Psoas muscle (tissue), 8 donors: ENCODE measurements around the gene TMOD1. TPM values are rescaled to one million over a fixed set of nuclear protein-coding genes. Genes with fewer than 3 reads are reported as not detected.

ENCODE experiments used
- ATAC-seq, 4 donors: fragments of 200-7000 bp; cut with Tn5 transposase; one replicate each; pipeline ENCODE4 v1.9.1; 2020; ENCODE audit warnings: moderate library complexity in 3 of 4, mild to moderate bottlenecking in 2 of 4
- DNase-seq, 2 donors: peaks; one replicate each; pipeline ENCODE4 v3.0.0-alpha.2; 2020
- H3K27ac ChIP-seq: fragments of 200-600 bp; one replicate; pipeline ENCODE4 v1.8.0; 2022
- H3K27me3 ChIP-seq, 3 donors: fragments of 200-600 bp in 1 of 3; one replicate each; pipeline versions ENCODE4 v1.6.1 to v1.8.0; 2013 to 2022; ENCODE audit warnings: low read length in 2 of 3, mild to moderate bottlenecking in 2 of 3, moderate library complexity in 1 of 3; ENCODE audit not compliant: insufficient read depth in 3 of 3
- H3K36me3 ChIP-seq, 2 donors: fragments of 200-600 bp in 1 of 2; one replicate each; pipeline versions ENCODE4 v1.6.1 to v1.8.0; 2013 to 2022; ENCODE audit warnings: low read depth in 1 of 2, mild to moderate bottlenecking in 1 of 2, moderate library complexity in 1 of 2; ENCODE audit not compliant: insufficient read depth in 1 of 2
- H3K4me1 ChIP-seq: fragments of 200-600 bp; one replicate; pipeline ENCODE4 v1.8.0; 2022
- H3K4me3 ChIP-seq: fragments of 200-600 bp; one replicate; pipeline ENCODE4 v1.8.0; 2022; ENCODE audit warnings: mild to moderate bottlenecking
- H3K9me3 ChIP-seq: fragments of 200-600 bp; one replicate; pipeline ENCODE4 v1.8.0; 2022
- CTCF ChIP-seq: fragments of 200-600 bp; IDR thresholded peaks from one replicate; pipeline ENCODE4 v1.8.0; 2022; ENCODE audit warnings: antibody characterized with exemption
- WGBS, 3 donors: extraction: QIAGEN DNeasy Blood & Tissue Kit; methylation state at CpG; one replicate each; pipeline versions ENCODE4 v1.1.6 to v1.1.7; 2013; 5-methylcytosine and 5-hydroxymethylcytosine counted together
- intact Hi-C, 2 donors: fragments of 100-400 bp; cut with DNase I; formaldehyde crosslinking; loops; one replicate each; pipeline versions ENCODE4 v1.11.0 to v1.14.2; 2022
- polyA plus RNA-seq, 3 donors: library from polyadenylated mRNA; stranded (reverse); fragments of 200-250 nt; gene quantifications; one replicate each; pipeline ENCODE4 v1.2.3, GENCODE V29; 2013
- total RNA-seq, 4 donors: library from RNA; stranded (reverse); fragmentation: NEBNext Ultra II Directional in 2 of 4; extraction: Animal tissue kit (Norgen Biotek cat#: 25700) in 2 of 4; gene quantifications; one replicate each; pipeline versions ENCODE4 v1.2.1 to v1.2.4, GENCODE V29; 2021 to 2023
- donor health status: healthy with polysubstance abuse.
- donor health status: DM: no; HTN: no; CAD: no; lungs with moderate emphysema.
- donor health status: Bipolar disorder and iron deficiency.
- donor health status: healthy.
- donor health status: DM: yes; HTN: yes; CAD: no.
- donor health status: DM: no; HTN: no; CAD: no.
- donor health status: DM: no; HTN: no; CAD: no.
- donor health status: DM: yes; HTN: yes; CAD: no.

The TMOD1 gene
- total and polyA plus RNA-seq, 7 donors = 65.4 to 286 (median 156) TPM

DNA sequence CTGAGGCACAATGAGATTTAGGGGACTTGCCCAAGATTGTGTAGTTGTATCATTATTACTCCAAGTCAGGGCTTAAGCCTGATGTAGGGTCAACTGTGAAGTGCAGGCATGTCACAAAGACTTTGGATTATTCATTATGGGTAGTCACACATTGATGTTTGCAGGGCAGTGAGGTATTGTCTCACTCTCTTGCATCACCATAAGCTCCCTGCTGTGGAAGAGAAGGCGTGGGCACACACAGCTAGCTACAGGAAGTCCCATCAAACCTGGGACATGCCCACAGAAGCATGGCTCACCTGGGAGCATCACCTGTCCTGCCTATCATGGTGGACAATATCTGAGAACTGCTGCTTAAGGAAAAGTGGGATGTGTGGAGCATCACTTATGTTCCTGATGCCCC lies 42.1 kb downstream of the TMOD1 start:
- peaks cover 0 to 32% of the 10 kb centered on the region in 2 donors for H3K36me3 ChIP-seq
- intact Hi-C loops = no loop called here
- no peak for TF ChIP-seq CTCF
- ATAC-seq (peak in 1 of 4 donors; percentile 40), DNase-seq (no peak)
- no peaks in the 10 kb centered on the region for H3K27me3 ChIP-seq
- no peak overlapping the region for H3K27ac ChIP-seq
- H3K9me3 ChIP-seq = no peaks in the 10 kb centered on the region
- WGBS, 3 donors = 92 to 96% (median 95%) methylated on average over 1 of the region's 1 CpG
- peaks cover 7% of the 10 kb centered on the region for H3K4me1 ChIP-seq
- no peak overlapping the region for H3K4me3 ChIP-seq

DNA sequence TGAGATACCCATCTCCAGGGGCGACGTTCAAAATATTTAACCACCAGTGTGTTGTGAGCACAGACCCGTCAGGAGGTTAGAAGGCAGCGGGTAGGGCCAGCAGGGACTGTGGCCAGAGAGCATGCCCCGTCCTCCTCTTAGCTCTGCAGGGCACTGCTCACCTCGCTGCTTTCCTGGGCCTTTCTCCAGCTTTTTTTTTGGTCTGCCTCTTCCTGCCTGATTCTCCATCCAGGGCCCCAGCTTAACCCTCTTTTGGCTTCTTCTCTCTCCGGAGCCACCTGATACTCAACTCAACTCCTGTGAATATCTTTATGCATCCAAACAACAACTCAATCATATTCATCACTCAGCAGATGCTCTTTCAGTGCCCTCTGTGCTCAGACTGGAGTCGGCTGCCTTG lies 44.0 kb downstream of the TMOD1 start:
- TF ChIP-seq CTCF = no peak
- intact Hi-C loops = no loop called here
- Histone ChIP-seq H3K36me3 (peaks cover 0 to 45% of the 10 kb centered on the region in 2 donors), H3K27me3 (no peaks in the 10 kb centered on the region), H3K4me3 (no peak overlapping the region), H3K4me1 (peaks cover 7% of the 10 kb centered on the region), H3K27ac (peak overlapping the region; percentile 20), H3K9me3 (no peaks in the 10 kb centered on the region)
- ATAC-seq = peak; percentile 59 to 73 (median 68)
- 25 to 45% (median 31%) methylated on average over 7 to 8 of the region's 8 CpGs for WGBS, 3 donors
- no peak for DNase-seq

- ATAC-seq (peak in 1 of 4 donors; percentile 19), DNase-seq (no peak)
- Histone ChIP-seq H3K4me1 (peaks cover 7% of the 10 kb centered on the region), H3K27ac (peak overlapping the region; percentile 5), H3K27me3 (no peaks in the 10 kb centered on the region), H3K36me3 (peaks cover 0 to 50% of the 10 kb centered on the region in 2 donors), H3K9me3 (no peaks in the 10 kb centered on the region), H3K4me3 (no peak overlapping the region)
- no peak for TF ChIP-seq CTCF
- WGBS, 3 donors = 65 to 75% (median 70%) methylated on average over 3 of the region's 3 CpGs
- intact Hi-C loops = no loop called here
Measured at GRCh38 chr9:97547098-97547829, 45.8 kb downstream of the TMOD1 start.

DNA sequence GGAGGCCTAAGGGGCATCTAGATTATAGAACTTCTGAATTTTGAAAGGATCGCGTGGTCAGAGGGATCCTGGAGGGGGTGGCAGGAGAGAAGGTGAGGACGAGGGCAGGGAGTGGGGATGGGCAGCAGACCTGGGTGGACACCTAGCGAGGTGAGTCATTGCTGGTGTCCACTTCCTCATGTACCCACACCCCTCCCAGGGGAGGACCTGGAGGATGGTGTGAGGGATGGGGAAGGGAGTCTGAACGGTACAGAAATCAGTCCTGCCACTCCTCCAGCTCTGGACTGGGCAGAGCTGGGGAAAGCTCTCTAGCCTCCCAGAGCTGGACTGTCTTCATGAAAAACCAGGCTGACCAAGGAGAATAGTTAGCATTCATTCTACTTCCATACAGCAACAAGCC lies 46.9 kb downstream of the TMOD1 start:
- peaks cover 7% of the 10 kb centered on the region for H3K4me1 ChIP-seq
- H3K4me3 ChIP-seq = no peak overlapping the region
- no peak for TF ChIP-seq CTCF
- no peak overlapping the region for H3K27ac ChIP-seq
- H3K27me3 ChIP-seq = no peaks in the 10 kb centered on the region
- DNase-seq (no peak), ATAC-seq (no peak)
- 83 to 88% (median 85%) methylated on average over 5 of the region's 5 CpGs for WGBS, 3 donors
- H3K9me3 ChIP-seq = no peaks in the 10 kb centered on the region
- intact Hi-C loops = no loop called here
- peaks cover 0 to 61% of the 10 kb centered on the region in 2 donors for H3K36me3 ChIP-seq
